Ovary (tissue), 9 donors: Measurements from ENCODE around the gene NAA10. TPM values are rescaled to one million over a fixed set of nuclear protein-coding genes. Genes with fewer than 3 reads are reported as not detected.
A peak's percentile ranks its signal among the peaks of the same experiment; 100 is the strongest.

Experiments used
- DNase-seq, 5 donors: peaks; one replicate each; pipeline ENCODE4 v3.0.0-alpha.2; 2019 to 2020
- H3K27ac ChIP-seq, 2 donors: fragments of 200-600 bp; one replicate each; pipeline versions ENCODE4 v1.5.1 to v1.8.0; 2019 to 2022
- H3K27me3 ChIP-seq: fragments of 200-600 bp; one replicate; pipeline ENCODE4 v1.8.0; 2022
- H3K36me3 ChIP-seq: fragments of 200-600 bp; sonication (generic); one replicate; pipeline ENCODE4 v1.5.1; 2019
- H3K4me1 ChIP-seq: one replicate; pipeline ENCODE4 v1.8.1; 2013; ENCODE audit warnings: mild to moderate bottlenecking, moderate library complexity; ENCODE audit not compliant: insufficient read depth
- H3K4me3 ChIP-seq: fragments of 200-600 bp; sonication (generic); one replicate; pipeline ENCODE4 v1.5.1; 2017
- H3K9me3 ChIP-seq, 2 donors: fragments of 200-600 bp in 1 of 2; sonication (generic) in 1 of 2; one replicate each; pipeline versions ENCODE4 v1.5.1 to v1.8.1; 2013 to 2019; ENCODE audit warnings: mild to moderate bottlenecking in 1 of 2, moderate library complexity in 1 of 2
- CTCF ChIP-seq, 3 donors: fragments of 450-650 bp in 2 of 3; fragments of 200-600 bp in 1 of 3; IDR thresholded peaks; one replicate each; pipeline versions ENCODE4 v1.5.1 to v1.8.0; 2016 to 2022; ENCODE audit warnings: antibody characterized with exemption in 3 of 3, mild to moderate bottlenecking in 1 of 3
- EP300 ChIP-seq: sonication (generic); formaldehyde crosslinking; IDR thresholded peaks from one replicate; pipeline ENCODE4 v1.6.1; 2017; ENCODE audit warnings: antibody characterized with exemption
- POLR2A ChIP-seq: fragments of 450-650 bp; IDR thresholded peaks from one replicate; pipeline ENCODE4 v1.6.1; 2017; ENCODE audit warnings: antibody characterized with exemption, mild to moderate bottlenecking, moderate library complexity
- WGBS, 3 donors: extraction: QIAGEN DNeasy Blood & Tissue Kit in 1 of 3; methylation state at CpG; one replicate each; pipeline versions ENCODE4 v1.1.5 to v1.1.7; 2013 to 2017; 5-methylcytosine and 5-hydroxymethylcytosine counted together
- intact Hi-C, 4 donors: fragments of 100-400 bp; cut with DNase I; formaldehyde crosslinking; loops; one replicate each; pipeline versions ENCODE4 v1.11.0 to v1.15.1; 2022 to 2023
- polyA plus RNA-seq, 2 donors: library from polyadenylated mRNA; stranded (reverse); fragments of 200-250 nt in 1 of 2; fragments of 350-450 nt in 1 of 2; fragmentation: Illumina TruSeq in 1 of 2; extraction: RNeasy Lipid Tissue Mini Kit (QIAGEN cat#74804) in 1 of 2; gene quantifications; one replicate each; pipeline ENCODE4 v1.2.3, GENCODE V29; 2013 to 2014
- total RNA-seq, 7 donors: library from RNA; depleted of rRNA in 2 of 7; stranded (reverse); fragments of >200 nt in 2 of 7; fragmentation: NEBNext Ultra II Directional in 3 of 7; extraction: Animal tissue kit (Norgen Biotek cat#: 25700) in 3 of 7; gene quantifications; one replicate each; pipeline versions ENCODE4 v1.1.0 to v1.2.4, GENCODE V29; 2016 to 2023
- donor health status: DM: no; HTN: no; CAD: no; lungs with moderate emphysema.
- donor health status: DM: no; HTN: no; CAD: no.
- donor health status: Bipolar disorder and iron deficiency.
- donor health status: DM: yes; HTN: yes; CAD: no.
- donor health status: DM: no; HTN: no; CAD: no.
- donor health status: DM: yes; HTN: yes; CAD: no.

NAA10 gene
- total and polyA plus RNA-seq, 9 donors, result 36.7 to 95.5 (median 64.9) TPM

DNA sequence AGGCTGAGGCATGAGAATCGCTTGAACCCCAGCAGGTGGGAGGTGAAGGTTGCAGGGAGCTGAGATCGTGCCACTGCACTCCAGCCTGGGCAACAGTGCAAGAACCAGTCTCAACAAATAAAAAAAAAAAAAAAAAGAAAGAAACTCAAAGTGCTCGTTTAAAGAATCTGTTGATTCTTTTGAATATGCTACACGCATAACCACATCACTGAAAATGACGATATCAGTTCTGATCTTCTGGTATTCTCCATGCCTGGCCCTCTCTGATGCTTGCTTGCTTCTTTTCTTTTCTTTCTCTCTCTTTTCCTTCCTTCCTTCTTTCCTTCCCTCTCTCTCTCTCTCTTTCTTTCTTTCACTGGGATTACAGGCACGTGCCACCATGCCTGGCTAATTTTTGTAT, 23.0 kb downstream of the NAA10 start:
- no peaks in the 10 kb centered on the region for H3K36me3 ChIP-seq
- H3K9me3 ChIP-seq, result no peaks in the 10 kb centered on the region
- no peaks in the 10 kb centered on the region for H3K4me1 ChIP-seq
- no peak overlapping the region for H3K4me3 ChIP-seq
- 78 to 82% (median 79%) methylated on average over 6 of the region's 6 CpGs for WGBS, 3 donors
- intact Hi-C loops, result no loop called here
- TF ChIP-seq POLR2A (no peak), EP300 (no peak), CTCF (IDR thresholded peaks at IDR 0.05) (no peak)
- H3K27me3 ChIP-seq, result no peaks in the 10 kb centered on the region
- H3K27ac ChIP-seq, result no peak overlapping the region
- no peak for DNase-seq

GRCh38 chrX:153910446-153910845, 24.4 kb downstream of the NAA10 start:
- no peaks in the 10 kb centered on the region for H3K36me3 ChIP-seq
- no peaks in the 10 kb centered on the region for H3K27me3 ChIP-seq
- H3K4me1 ChIP-seq, result no peaks in the 10 kb centered on the region
- no peak for DNase-seq
- no peak overlapping the region for H3K4me3 ChIP-seq
- 89 to 95% (median 92%) methylated on average over 21 to 22 of the region's 22 CpGs for WGBS, 3 donors
- TF ChIP-seq POLR2A (no peak), CTCF (IDR thresholded peaks at IDR 0.05) (no peak)
- no peaks in the 10 kb centered on the region for H3K9me3 ChIP-seq
- H3K27ac ChIP-seq, result no peak overlapping the region
- intact Hi-C loops, result no loop called here

DNA sequence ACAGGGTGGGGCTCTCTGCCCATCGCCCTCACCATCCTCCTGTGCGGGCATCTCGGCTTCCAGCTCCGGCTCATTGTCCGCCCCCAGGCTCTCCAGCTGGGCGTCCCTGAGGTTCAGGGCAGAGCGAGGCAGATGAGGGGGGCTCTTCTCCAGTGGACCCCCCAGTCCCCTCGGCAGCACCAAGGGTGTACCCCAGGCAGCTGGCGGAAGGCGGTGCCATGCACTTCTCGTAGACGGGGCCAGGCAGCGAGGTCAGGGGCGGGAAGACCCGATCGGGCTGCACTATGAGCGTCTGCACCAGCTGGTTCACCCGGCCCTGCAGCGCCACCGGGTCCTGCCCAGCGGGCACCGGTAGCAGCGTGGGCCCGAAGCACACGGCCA, 24.9 kb downstream of the NAA10 start:
- intact Hi-C loops, result no loop called here
- no peak for DNase-seq
- Histone ChIP-seq H3K36me3 (no peaks in the 10 kb centered on the region), H3K4me3 (no peak overlapping the region), H3K9me3 (no peaks in the 10 kb centered on the region), H3K4me1 (no peaks in the 10 kb centered on the region), H3K27me3 (no peaks in the 10 kb centered on the region), H3K27ac (no peak overlapping the region)
- WGBS, 3 donors, result 89 to 94% (median 92%) methylated on average over 24 to 25 of the region's 25 CpGs
- no peak for TF ChIP-seq EP300
- no peak for TF ChIP-seq CTCF (IDR thresholded peaks at IDR 0.05)
- TF ChIP-seq POLR2A, result no peak

DNA sequence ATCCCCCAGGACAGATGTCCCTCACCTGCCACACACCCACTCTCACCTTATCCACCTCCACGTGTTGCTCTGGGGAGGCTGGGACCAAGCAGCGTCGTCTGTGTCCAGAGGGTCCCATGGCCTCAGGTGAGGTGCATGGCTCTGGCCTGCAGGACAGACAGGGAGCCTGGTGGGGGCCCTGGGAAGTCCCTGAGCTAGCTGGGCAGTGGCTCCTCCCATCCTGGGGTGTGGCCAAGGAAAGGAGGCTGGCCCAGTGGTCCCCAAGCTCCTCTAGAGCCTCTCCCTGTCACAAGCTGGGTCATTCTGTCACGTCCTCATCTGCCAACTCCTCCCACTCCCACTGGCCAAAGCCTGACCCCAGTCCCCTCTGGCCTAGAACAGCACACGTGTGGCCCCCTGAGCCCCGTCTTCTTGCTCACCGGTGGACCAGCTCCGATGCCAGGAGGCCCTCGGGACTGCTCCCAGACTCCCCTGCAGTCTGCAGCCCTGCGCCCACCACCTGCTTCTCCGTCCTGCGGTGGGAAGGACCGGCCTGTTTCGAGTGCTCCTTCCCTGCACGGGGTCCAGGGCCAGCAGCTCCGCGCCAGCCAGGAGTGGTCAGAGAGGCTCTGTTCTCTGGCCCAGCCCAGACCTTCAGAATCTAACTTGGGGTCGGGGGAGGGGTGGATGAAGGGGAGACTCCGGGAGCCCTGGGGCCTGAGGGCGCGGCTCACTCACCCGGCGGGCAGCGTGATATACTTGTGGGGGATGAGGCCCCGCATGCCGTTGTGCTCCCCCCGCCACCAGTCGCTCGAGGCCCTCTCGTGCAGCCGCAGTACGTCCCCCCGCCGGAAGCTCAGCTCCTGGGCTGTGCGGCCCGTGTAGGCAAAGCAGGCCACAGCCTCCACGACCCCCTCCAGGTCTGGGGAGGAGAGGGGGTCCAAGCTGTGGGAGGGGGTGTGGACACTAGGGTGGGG, 25.5 kb downstream of the NAA10 start:
- intact Hi-C loops, result no loop called here
- Histone ChIP-seq H3K4me1 (no peaks in the 10 kb centered on the region), H3K36me3 (no peaks in the 10 kb centered on the region), H3K27ac (no peak overlapping the region), H3K9me3 (no peaks in the 10 kb centered on the region), H3K4me3 (no peak overlapping the region), H3K27me3 (no peaks in the 10 kb centered on the region)
- DNase-seq, result peak in 1 of 5 donors; percentile 12
- WGBS, 3 donors, result 71 to 82% (median 81%) methylated on average over 35 to 37 of the region's 37 CpGs
- no peak for TF ChIP-seq EP300
- no peak for TF ChIP-seq CTCF (IDR thresholded peaks at IDR 0.05)
- TF ChIP-seq POLR2A, result no peak
